ENCODE measurements around the gene PARD3. TPM values are rescaled to one million over a fixed set of nuclear protein-coding genes. Genes with fewer than 3 reads are reported as not detected.

The PARD3 gene
- total RNA-seq, 2 donors from 2014 or later = 36.1 to 48.5 TPM

DNA sequence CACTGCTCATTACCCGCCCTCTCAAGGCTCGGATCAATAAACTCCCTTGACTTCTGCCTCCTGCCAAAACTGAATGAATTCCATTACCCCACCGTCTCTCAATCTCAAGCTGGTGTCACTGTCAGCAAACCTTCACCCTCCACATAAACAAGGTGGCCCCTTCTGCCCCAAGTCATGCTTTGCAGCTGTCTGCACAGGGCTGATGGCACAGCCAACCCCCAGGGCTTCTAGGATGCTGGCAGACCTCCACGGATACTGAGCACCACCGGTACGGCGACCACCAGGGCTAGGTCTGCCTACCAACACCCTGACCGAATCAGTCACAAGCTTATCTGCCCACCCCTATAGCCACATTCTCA lies 46.1 kb downstream of the PARD3 start:
- Histone ChIP-seq H3K36me3 (replicated peaks in 1 of 2; ENCODE audit: insufficient read depth in 1 of 2, low read depth in 2 of 2) (no peaks in the 10 kb centered on the region), H3K27ac (peak overlapping the region in 3 of 4 donors; percentile 38 to 54 (median 45)), H3K27me3 (no peaks in the 10 kb centered on the region), H3K4me3 (no peak overlapping the region), H3K9me3 (no peaks in the 10 kb centered on the region), H3K4me1 (peaks cover 48% of the 10 kb centered on the region)
- intact Hi-C loops (cut with DNase I) = no loop called here
- ATAC-seq (no peak), DNase-seq (no peak)
- 49 to 55% methylated on average over 8 of the region's 8 CpGs for WGBS, 2 donors
- no peak for TF ChIP-seq POLR2A (IDR thresholded peaks at IDR 0.05)
- TF ChIP-seq, protein P1, sequence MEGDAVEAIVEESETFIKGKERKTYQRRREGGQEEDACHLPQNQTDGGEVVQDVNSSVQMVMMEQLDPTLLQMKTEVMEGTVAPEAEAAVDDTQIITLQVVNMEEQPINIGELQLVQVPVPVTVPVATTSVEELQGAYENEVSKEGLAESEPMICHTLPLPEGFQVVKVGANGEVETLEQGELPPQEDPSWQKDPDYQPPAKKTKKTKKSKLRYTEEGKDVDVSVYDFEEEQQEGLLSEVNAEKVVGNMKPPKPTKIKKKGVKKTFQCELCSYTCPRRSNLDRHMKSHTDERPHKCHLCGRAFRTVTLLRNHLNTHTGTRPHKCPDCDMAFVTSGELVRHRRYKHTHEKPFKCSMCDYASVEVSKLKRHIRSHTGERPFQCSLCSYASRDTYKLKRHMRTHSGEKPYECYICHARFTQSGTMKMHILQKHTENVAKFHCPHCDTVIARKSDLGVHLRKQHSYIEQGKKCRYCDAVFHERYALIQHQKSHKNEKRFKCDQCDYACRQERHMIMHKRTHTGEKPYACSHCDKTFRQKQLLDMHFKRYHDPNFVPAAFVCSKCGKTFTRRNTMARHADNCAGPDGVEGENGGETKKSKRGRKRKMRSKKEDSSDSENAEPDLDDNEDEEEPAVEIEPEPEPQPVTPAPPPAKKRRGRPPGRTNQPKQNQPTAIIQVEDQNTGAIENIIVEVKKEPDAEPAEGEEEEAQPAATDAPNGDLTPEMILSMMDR (IDR thresholded peaks at IDR 0.05) = no peak

DNA sequence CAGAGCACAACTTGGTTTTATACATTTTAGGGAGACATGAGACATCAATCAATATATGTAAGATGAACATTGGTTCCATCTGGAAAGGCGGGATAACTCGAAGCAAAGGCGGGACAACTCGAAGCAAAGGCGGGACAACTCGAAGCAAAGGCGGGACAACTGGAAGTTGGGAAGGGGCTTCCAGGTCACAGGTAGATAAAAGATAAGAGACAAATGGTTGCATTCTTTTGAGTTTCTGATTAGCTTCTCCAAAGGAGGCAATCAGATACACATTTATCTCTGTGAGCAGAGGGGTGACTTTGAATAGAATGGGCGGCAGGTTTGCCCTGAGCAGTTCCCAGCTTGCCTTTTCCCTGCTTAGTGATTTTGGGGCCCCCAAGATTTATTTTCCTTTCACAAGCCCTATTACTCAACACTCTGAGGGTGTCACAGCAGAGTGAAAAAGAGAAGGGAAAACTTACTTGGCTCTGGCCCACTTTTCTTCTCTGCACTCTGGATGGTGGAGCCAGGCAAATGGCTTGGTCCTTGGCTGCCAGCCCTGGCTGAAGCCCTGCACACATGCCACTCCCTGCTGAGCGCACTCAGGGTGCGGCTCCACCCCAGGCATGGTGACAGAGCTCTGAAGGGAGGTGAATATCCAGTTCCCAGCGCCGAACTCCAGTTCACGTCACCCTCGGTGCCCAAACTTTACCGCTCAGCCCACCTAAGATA lies 46.7 kb downstream of the PARD3 start:
- peaks cover 47% of the 10 kb centered on the region for H3K4me1 ChIP-seq
- no peaks in the 10 kb centered on the region for H3K9me3 ChIP-seq
- no peak overlapping the region for H3K4me3 ChIP-seq
- DNase-seq (peak; percentile 83 to 93 (median 88)), ATAC-seq (peak; percentile 97)
- no peaks in the 10 kb centered on the region for H3K36me3 ChIP-seq (replicated peaks in 1 of 2; ENCODE audit: insufficient read depth in 1 of 2, low read depth in 2 of 2)
- peak overlapping the region in 3 of 4 donors; percentile 38 to 54 (median 45) for H3K27ac ChIP-seq
- no peaks in the 10 kb centered on the region for H3K27me3 ChIP-seq
- intact Hi-C loops (cut with DNase I) = no loop called here
- peak in 1 of 3 donors; percentile 15 for TF ChIP-seq POLR2A (IDR thresholded peaks at IDR 0.05)
- TF ChIP-seq, protein P1 (IDR thresholded peaks at IDR 0.05) = no peak
- WGBS, 2 donors = 50 to 55% methylated on average over 15 of the region's 15 CpGs

DNA sequence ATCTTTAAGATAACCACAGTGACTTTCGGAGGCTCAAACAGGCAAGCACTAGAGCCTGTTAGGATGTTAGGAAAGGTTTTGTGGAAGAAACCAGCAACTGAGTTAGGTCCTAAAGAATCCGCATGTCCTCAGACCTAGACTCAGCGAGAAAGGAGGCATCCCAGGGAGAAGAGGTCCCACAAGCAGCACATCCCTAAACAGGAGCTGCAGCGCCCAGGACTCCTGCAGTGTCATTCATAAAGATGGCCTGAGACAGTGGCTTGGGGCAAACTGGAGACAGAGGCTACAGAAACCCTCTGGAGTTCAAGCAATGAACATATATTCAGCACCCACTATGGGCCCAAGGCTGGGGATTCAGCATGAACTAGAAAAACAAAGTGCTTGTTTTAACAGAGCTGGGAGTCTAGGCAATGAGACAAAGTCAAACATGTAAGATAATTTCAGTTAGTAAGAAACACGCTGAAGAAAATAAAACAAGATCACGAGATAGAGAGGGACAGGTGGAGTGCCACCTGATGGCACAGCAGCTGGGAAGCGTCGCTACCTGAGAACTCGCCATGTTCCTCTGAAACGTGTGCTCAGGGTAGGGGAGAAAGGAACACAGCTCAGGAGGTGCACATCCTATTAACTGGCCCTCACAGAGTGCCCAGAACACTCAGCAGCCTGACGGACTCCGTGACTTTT lies 48.1 kb downstream of the PARD3 start:
- ATAC-seq (no peak), DNase-seq (no peak)
- Histone ChIP-seq H3K9me3 (no peaks in the 10 kb centered on the region), H3K27me3 (no peaks in the 10 kb centered on the region), H3K27ac (peak overlapping the region in 1 of 4 donors; percentile 53), H3K4me1 (peaks cover 45% of the 10 kb centered on the region), H3K4me3 (no peak overlapping the region), H3K36me3 (replicated peaks in 1 of 2; ENCODE audit: insufficient read depth in 1 of 2, low read depth in 2 of 2) (no peaks in the 10 kb centered on the region)
- WGBS, 2 donors = 76 to 87% methylated on average over 12 of the region's 12 CpGs
- TF ChIP-seq, protein P1 (IDR thresholded peaks at IDR 0.05) = no peak
- TF ChIP-seq POLR2A (IDR thresholded peaks at IDR 0.05) = no peak
- intact Hi-C loops (cut with DNase I) = no loop called here

DNA sequence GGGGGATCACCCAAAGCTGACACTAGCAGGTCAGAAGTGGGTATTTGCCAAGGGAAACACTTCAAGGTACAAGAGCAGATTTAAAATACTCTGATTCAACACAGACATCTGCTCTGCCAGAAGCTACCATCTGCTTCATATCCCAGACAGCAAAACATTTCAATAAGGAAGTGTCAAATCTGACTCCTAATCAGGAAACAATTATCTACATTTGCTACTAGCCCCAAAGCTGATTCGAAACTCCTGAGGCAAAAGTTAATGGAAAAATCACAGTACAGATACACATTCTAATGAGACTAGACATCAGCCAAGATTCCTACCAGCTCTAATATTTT lies 48.9 kb downstream of the PARD3 start:
- H3K27me3 ChIP-seq = no peaks in the 10 kb centered on the region
- intact Hi-C loops (cut with DNase I) = no loop called here
- WGBS, 2 donors = 4 to 18% methylated on average over 1 of the region's 1 CpG
- ATAC-seq = no peak
- H3K36me3 ChIP-seq (replicated peaks in 1 of 2; ENCODE audit: insufficient read depth in 1 of 2, low read depth in 2 of 2) = no peaks in the 10 kb centered on the region
- no peaks in the 10 kb centered on the region for H3K9me3 ChIP-seq
- DNase-seq = no peak
- no peak overlapping the region for H3K4me3 ChIP-seq
- TF ChIP-seq, protein P1 (IDR thresholded peaks at IDR 0.05) = no peak
- TF ChIP-seq POLR2A (IDR thresholded peaks at IDR 0.05) = no peak
- peak overlapping the region in 2 of 4 donors; percentile 8 to 53 for H3K27ac ChIP-seq
- peaks cover 48% of the 10 kb centered on the region for H3K4me1 ChIP-seq
